HG02759 (cell line): ENCODE measurements around the gene VARS2.

Experiments
- ATAC-seq: cut with Tn5 transposase; IDR thresholded peaks from one replicate; pipeline ENCODE4 v1.9.1; 2021; ENCODE audit warnings: mild to moderate bottlenecking, moderate library complexity; ENCODE audit not compliant: unreplicated experiment

VARS2 gene

DNA sequence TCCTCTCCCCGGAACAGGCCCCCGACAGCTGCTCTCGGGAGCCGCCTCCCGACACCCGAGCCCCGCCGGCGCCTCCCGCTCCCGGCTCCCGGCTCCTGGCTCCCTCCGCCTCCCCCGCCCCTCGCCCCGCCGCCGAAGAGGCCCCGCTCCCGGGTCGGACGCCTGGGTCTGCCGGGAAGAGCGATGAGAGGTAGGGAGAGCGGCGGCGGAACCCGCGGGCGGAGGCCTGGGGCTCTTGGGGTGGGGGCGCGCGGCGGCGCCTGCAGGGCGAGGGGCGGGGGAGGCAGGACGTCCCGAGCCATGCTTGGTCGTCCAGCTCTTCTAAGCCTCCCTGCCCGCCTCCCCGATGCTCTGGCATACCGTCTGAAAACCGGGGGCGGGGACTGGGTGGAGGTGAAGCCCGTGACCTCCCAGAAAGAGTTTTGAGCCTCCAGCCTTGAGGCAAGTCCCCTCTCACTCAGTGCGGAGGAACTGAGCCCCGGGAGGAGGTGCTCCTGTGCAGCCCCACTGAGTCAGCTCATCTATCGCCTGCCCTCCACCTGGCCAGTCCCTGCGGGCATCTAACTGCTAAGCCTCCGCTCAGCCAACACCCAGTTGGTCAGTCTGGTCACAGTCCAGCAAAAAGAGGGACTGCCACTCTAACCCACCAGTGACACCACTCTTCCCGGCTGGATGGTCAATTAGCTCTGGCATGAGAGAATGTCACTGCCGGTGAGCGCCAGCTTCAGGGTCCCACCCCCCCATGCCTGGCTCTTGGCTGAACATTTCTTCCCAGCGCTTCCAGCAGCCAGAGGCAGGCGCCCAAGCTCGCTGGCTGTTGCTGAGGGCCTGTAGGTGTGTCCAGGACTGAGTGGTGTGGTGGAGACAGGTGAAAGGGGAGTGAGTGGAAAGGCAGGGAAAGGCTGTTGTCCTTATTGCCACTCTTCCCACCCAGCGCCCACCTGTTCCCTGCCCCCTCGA lies 29.2 kb upstream of the VARS2 start:
- ATAC-seq = no peak

DNA sequence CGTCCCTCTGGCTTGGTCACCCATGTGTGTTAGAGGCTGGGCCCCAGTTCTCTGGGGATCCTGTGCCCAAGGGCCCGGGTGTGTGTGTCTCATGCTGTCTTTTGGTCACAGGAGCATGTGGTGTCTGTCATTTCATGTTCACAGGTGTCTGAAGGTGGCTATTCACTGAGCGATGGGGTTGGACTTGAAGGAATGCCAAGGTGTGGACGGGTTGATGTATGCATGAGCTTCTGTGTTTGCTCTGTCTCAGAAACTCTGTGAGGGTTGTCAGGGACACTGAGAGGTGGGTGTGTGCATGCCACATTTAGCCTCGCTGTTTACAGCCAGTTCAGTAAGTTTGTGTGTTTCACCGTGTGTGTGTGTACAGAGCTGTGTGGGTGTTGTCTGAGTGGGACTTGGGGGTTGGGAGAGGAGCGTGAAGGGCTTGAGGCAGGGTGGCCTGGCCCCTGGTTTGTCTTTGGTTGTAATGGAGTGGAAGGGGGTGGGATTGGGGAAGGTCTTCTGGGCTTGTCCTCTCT lies 28.5 kb upstream of the VARS2 start:
- no peak for ATAC-seq

DNA sequence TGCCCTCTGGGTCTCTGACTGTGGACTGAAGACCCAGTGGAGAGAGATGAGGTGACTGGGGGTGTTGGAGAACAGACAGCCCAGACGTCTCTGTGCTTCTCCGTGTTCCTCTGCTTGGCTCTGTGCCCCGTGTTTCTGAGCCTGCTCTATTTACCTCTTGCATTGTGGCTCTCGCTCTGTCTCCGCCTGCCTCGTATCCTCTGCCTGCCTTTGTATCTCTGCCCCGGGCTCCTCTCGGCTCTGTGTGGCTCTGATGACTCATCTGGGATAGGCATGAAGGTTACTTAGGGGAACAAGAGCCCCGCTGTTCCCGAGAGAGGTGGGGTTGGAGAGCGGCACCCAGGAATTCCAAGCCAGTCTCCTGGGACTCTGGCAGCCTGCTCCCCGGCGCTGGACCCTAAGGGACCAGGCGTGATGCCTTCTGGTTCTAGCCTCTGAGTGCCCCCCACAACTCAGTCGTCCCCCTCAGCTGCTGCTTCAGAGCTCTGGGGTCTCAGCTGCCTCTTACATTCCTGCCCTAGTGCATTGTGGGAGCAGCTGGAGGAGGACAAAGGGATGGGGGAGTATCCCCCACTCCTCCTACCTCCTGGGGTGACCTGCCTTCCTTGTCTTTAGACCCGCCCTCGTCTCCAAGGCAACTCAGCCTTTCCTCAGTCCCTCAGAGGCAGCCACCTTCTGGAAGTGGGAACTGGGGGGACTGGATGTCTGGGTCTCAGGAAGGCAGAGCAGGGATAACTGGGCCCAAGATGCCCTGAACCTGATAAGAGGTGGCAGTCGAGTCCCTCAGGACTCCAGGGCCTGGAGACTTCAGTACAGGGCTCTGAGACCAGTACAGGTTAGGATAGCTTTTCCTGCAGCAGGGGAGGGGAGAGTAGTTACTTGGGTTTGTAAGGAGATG lies 27.8 kb upstream of the VARS2 start:
- no peak for ATAC-seq

DNA sequence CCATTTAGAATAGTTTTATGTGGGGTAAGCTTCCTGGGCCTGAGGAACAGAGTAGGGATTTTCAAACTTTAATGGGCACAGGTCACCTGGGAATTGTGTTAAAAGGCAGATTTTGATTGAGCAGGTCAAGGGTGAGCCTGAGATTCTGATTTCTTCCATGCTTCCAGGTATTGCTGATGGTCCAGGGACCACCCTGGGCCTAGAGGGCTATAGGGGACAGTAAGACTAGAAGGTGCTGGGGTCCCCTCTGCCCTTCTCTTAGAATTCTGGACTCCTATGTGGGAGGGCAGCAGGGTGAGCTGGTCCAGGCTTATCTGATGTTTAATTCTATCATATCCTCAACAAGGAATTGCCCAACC lies 27.2 kb upstream of the VARS2 start:
- ATAC-seq = no peak

DNA sequence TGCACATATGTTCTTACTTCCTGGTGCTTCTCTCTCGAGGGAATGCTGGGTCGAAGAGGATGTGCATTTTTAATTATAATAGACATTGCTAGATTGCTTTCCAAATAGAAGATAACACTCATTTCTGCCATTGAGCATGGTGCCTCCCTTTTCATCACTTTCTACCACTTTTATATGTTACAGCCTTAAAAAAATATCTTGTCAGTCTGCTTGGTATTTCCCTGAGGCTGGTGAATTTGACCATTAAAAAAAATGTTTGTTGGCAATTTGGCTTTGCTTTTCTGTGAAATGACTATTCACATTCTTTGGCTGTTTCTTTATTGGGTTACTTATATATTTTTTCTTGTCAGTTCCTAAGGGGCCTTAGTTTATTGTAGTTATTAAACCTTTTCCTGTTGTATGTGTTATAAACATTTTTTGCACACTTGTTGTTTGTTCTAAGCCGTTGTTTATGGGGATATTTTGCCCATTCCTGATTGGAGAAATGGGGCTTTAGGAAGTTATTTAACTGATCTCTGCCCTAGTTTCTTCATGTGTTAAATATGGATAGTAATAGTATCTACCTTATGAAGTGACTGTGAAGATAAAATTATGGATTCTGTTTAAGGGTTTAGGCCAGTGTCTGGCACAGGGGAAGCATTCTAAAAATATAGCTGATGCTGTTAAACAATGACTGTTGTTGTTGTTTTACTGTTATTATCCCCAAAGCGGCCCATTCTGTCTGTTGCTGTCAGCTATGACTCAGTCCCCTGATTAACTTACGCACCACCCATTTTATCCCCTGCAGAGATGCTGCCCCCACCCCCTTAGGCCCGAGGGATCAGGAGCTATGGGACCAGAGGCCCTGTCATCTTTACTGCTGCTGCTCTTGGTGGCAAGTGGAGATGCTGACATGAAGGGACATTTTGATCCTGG lies 25.9 kb upstream of the VARS2 start:
- no peak for ATAC-seq

DNA sequence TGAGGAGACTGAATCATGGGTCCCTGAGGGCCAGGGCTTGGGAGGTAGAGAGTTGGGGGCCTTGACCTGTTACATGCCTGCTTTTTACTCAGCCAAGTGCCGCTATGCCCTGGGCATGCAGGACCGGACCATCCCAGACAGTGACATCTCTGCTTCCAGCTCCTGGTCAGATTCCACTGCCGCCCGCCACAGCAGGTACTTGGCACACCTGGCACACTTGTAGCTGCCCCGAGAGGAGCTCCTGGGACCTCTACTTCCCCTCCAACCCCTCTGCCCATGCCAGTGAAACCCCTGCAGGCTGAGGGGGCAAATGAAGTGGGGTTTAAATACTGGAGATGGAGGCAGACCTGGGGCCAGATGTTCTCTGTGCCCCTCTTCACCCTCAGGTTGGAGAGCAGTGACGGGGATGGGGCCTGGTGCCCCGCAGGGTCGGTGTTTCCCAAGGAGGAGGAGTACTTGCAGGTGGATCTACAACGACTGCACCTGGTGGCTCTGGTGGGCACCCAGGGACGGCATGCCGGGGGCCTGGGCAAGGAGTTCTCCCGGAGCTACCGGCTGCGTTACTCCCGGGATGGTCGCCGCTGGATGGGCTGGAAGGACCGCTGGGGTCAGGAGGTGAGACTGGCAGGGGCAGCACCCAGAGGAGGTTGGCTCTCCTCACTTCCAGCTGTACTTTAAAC lies 25.1 kb upstream of the VARS2 start:
- no peak for ATAC-seq

DNA sequence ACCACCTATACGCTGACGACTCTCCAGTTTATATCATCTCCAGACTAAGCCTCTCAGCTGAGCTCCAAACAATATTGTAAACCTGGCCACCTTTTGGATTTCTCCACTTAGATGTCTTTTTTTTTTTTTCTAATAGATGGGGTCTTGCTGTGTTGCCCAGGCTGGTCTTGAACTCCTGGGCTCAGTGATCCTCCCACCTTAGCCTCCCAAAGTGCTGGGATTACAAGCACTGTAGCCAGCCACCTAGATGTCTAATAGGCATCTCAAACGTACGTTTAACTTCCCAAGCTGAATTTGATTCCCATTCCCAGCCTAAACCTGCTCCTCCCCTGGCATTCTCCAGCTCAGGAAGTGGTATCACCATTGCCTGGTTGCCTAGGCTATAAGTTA lies 24.5 kb upstream of the VARS2 start:
- ATAC-seq = no peak

DNA sequence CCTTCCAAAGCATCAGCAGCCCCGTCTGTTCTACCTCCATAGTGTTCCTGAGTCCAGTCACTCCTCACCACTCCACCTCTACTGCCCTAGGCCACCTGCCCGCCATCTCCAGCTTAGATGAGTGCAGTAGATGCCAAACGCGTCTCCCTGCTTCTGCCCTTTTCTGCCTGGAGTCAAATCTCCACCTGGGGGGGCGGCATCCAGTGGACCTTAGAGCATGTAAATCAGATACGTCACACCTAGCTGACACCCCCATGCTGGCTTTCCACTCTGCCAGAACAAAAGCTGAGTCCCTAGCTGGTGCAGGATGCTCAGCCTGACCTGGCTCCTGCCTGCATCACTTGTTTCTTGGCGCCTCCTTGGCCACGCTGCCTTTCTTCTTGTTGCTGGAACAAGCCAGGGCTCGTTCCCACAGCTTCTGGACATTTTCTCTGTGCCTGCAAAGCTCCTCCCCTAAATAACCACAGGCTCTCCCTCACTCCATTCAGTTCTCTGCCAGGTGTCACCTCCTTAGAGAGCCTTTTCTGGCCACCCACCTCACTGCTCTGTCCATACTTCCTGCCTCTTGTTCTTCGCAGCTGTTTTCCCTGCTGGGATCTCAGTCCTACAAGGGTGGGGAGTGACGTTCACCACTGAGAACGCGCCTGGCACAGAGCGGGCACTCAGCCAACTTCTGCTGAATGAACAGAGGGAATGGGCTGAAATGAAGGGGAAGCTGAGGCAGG lies 24.0 kb upstream of the VARS2 start:
- no peak for ATAC-seq

DNA sequence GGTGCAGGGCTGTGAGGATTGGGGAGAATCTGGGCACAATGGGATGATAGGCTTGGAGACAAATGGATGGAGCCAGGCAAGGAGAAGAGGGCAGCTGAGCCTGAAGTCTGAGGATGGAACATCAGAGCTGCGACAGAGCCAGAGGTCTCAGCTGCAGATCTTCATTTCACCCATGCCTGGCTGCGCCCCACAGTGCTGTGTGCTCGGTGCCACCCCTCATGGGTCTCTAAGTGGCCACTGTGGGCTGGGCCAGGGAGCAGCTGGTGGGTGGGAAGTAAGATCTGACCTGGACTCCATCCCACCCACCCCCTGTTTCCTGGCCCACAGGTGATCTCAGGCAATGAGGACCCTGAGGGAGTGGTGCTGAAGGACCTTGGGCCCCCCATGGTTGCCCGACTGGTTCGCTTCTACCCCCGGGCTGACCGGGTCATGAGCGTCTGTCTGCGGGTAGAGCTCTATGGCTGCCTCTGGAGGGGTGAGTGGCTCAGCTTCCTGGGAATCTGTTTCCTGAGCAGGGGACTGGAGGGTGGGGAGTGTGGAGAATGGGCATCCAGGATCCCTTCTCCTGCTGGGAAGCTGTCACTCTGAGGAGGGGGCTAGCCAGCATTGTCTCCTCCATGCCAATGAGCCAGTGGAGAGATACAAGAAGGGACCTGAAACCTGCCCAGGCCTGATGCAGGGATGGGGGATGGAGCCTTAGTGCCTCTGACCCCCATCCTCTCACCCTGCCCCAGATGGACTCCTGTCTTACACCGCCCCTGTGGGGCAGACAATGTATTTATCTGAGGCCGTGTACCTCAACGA lies 23.2 kb upstream of the VARS2 start:
- no peak for ATAC-seq

DNA sequence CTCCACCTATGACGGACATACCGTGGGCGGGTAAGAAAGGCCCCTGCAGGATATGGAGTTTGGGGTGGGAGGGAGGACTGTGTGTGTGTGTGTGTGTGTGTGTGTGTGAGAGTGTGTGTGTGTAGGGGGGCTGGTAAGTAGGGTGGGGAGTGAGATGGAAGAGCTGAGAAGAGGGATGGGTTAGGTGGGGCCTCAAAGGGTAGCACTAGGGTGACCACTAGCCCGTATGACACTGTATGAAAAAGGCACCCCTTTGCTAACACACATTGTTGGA lies 22.7 kb upstream of the VARS2 start:
- ATAC-seq = no peak

DNA sequence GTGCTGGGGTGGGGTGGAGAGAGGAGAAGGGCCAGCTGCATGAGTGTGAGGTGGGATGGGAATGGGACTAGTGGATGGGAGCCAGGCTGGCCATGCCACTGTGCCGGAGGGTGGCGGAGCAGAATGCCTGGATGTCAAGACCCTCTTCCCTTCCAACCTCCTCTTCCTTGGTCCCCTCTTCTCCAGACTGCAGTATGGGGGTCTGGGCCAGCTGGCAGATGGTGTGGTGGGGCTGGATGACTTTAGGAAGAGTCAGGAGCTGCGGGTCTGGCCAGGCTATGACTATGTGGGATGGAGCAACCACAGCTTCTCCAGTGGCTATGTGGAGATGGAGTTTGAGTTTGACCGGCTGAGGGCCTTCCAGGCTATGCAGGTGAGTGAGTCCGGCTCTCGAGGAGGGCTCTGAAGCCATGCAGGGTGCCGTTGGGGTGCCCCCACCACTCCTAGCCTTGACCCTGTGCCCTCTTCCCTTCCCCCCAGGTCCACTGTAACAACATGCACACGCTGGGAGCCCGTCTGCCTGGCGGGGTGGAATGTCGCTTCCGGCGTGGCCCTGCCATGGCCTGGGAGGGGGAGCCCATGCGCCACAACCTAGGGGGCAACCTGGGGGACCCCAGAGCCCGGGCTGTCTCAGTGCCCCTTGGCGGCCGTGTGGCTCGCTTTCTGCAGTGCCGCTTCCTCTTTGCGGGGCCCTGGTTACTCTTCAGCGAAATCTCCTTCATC lies 22.1 kb upstream of the VARS2 start:
- no peak for ATAC-seq

DNA sequence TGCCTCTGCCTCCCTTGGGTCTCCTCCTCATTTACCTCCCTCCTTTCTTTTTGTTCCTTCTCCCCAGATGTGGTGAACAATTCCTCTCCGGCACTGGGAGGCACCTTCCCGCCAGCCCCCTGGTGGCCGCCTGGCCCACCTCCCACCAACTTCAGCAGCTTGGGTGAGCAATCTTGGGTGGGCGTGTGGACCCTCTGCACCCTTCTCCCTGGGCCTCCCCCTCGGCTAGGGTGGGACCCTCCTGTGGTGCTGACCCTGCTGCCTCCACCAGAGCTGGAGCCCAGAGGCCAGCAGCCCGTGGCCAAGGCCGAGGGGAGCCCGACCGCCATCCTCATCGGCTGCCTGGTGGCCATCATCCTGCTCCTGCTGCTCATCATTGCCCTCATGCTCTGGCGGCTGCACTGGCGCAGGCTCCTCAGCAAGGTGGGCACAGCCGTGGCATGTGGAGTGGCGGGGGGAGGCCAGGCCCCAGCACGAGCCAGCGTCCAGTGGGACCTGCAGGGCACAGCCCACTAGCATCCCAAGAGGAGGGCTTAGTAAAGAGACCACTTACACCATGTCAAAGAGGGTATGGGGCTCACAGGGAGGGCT lies 20.9 kb upstream of the VARS2 start:
- ATAC-seq = no peak

DNA sequence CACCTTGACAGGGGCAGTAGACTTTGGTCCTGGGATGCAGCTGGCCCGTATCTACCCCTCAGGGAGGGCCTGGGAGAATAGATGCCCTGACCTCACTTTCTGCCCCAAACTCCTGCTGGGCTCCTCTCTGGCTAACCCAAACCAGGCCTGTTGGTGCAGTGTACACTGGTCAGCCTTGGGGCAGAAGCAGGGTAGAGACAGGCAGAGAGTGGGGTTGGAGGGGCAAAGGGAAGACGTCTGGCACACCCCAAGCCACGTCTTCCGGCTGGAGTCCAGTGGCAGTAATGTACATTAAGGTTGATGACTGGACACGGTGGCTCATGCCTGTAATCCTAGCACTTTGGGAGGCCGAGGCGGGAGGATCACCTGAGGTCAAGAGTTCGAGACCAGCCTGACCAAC lies 20.4 kb upstream of the VARS2 start:
- no peak for ATAC-seq

DNA sequence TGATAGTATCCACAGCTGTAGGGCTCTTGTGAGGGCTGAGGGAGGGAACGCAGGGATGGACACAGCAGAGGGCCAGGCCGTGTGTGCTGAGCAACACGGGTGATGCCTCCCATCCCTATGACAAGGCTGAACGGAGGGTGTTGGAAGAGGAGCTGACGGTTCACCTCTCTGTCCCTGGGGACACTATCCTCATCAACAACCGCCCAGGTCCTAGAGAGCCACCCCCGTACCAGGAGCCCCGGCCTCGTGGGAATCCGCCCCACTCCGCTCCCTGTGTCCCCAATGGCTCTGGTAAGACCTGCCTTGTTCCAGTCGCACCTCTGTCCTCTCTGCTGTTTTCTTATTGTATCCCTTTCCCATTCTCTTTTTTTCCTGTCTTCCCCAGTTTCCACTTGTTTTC lies 19.7 kb upstream of the VARS2 start:
- no peak for ATAC-seq

DNA sequence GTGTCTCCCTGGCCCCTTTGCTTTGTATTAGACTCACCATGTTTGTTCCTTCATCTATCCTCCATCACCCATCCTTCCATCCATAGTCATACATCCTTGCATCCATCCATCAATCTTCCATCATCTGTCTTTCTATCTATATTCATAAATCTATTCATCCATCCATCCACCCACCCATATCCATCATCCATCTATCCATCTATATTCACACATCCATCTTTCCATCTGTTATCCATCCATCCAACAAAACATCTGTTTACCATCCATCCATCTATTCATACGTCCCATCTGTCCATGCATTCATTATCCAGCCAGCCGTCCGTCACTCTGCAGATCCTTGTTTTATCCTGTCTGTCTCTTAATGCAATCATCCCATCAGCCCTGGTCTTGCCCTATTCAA lies 19.1 kb upstream of the VARS2 start:
- ATAC-seq = no peak

DNA sequence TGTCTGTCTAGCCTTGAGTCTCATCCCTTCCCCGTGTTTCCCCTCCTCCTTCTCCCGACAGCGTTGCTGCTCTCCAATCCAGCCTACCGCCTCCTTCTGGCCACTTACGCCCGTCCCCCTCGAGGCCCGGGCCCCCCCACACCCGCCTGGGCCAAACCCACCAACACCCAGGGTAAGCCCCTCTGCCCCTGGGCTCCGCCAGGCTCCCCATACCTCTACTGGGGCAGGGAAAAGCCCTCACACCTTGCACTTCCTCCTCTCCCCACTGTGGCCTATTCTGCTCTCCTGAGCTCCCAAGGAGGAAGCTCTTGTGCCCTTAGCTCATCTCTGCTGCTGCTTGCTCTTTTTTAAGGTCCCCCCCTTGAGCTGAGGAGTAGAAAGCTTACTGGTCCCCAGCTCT lies 18.7 kb upstream of the VARS2 start:
- ATAC-seq = no peak

DNA sequence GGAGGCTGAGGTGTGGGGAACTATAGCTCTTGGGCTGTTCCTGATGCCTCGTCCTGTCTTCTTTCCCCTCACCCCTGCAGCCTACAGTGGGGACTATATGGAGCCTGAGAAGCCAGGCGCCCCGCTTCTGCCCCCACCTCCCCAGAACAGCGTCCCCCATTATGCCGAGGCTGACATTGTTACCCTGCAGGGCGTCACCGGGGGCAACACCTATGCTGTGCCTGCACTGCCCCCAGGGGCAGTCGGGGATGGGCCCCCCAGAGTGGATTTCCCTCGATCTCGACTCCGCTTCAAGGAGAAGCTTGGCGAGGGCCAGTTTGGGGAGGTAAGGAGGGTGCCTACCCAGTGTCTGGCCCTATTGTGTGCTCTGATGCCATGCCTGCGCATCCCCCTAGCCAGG lies 17.5 kb upstream of the VARS2 start:
- no peak for ATAC-seq

DNA sequence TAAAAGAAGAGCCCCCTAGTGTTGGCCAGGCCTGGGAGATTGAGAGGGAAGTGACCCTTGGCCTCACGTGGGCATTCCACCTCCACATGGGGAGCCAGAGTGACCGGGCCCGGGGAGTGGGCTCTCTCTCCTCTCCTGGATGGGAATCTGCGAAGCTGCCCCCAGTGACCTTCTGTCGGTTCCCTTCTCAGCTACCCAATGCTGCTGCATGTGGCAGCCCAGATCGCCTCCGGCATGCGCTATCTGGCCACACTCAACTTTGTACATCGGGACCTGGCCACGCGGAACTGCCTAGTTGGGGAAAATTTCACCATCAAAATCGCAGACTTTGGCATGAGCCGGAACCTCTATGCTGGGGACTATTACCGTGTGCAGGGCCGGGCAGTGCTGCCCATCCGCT lies 16.2 kb upstream of the VARS2 start:
- ATAC-seq = no peak
